B cell (primary cell): ENCODE data around the gene B3GNT9. TPM values are rescaled to one million over a fixed set of nuclear protein-coding genes. Genes with fewer than 3 reads are reported as not detected.

ENCODE experiments used
- ATAC-seq: fragments of 200-7000 bp; cut with Tn5 transposase; one replicate; pipeline ENCODE4 v1.10.0; 2021; ENCODE audit warnings: low read depth, mild to moderate bottlenecking, moderate number of reproducible peaks, moderate library complexity
- CTCF ChIA-PET: fragments of 350-600 bp; sonication (Branson Sonifier 250); formaldehyde crosslinking; loops from one replicate; lab custom pipeline; 2021; ENCODE audit warnings: antibody characterized with exemption, inconsistent platforms; lab: Charles Lee
- POLR2A ChIA-PET: fragments of 350-600 bp; sonication (Branson Sonifier 250); formaldehyde crosslinking; loops from one replicate; lab custom pipeline; 2021; ENCODE audit warnings: antibody characterized with exemption; lab: Charles Lee
- DNase-seq: peaks from one replicate; pipeline ENCODE4 v3.0.0; 2013
- H2AFZ ChIP-seq: 2 replicates; pipeline ENCODE4 v1.6.1; 2012; ENCODE audit warnings: mild to moderate bottlenecking, low read depth, low read length; ENCODE audit not compliant: insufficient read depth, poor library complexity, severe bottlenecking
- H3K27ac ChIP-seq, 2 donors: 1 replicate in 1 of 2; 2 replicates in 1 of 2; pipeline ENCODE4 v1.5.1; 2012 to 2013; ENCODE audit warnings: low read length in 2 of 2, mild to moderate bottlenecking in 2 of 2, moderate library complexity in 1 of 2
- H3K27me3 ChIP-seq, 4 experiments: fragments of 200-600 bp in 1 of 4; sonication (generic) in 1 of 4; replicated peaks in 1 of 4; 1 replicate in 2 of 4; 2 replicates in 2 of 4; pipeline versions ENCODE4 v1.6.1 to v1.7.0; 2013 to 2016; ENCODE audit warnings: low read length in 3 of 4, mild to moderate bottlenecking in 2 of 4, mixed read lengths in 1 of 4, moderate library complexity in 1 of 4; ENCODE audit not compliant: insufficient read depth in 4 of 4, control insufficient read depth in 3 of 4; ENCODE audit errors: control extremely low read depth in 1 of 4
- H3K36me3 ChIP-seq, 2 experiments: replicated peaks in 1 of 2; 1 replicate in 1 of 2; 2 replicates in 1 of 2; pipeline versions ENCODE4 v1.6.1 to v1.7.1; 2013; ENCODE audit warnings: low read length in 1 of 2; ENCODE audit not compliant: insufficient read depth in 2 of 2, control insufficient read depth in 1 of 2; ENCODE audit errors: control extremely low read depth in 1 of 2, extremely low read depth in 1 of 2
- H3K4me1 ChIP-seq, 2 donors: fragments of 200-600 bp in 1 of 2; sonication (generic) in 1 of 2; 1 replicate in 1 of 2; 2 replicates in 1 of 2; pipeline versions ENCODE4 v1.5.1 to v1.6.1; 2013 to 2017; ENCODE audit warnings: low read length in 2 of 2; ENCODE audit not compliant: control insufficient read depth in 2 of 2, insufficient read depth in 2 of 2
- H3K4me2 ChIP-seq: replicated peaks from 2 replicates; pipeline ENCODE3; 2012; ENCODE audit warnings: mild to moderate bottlenecking, low read depth, low read length; ENCODE audit not compliant: poor library complexity, severe bottlenecking
- H3K4me3 ChIP-seq, 5 experiments: fragments of 200-600 bp in 1 of 5; sonication (generic) in 1 of 5; 1 replicate in 3 of 5; 2 replicates in 2 of 5; pipeline versions ENCODE4 v1.5.1 to v1.7.0; 2011 to 2016; ENCODE audit warnings: low read length in 4 of 5, mild to moderate bottlenecking in 4 of 5, low read depth in 2 of 5, control low read depth in 1 of 5, moderate library complexity in 1 of 5; ENCODE audit not compliant: insufficient read depth in 1 of 5; ENCODE audit errors: control extremely low read depth in 1 of 5, extremely low read depth in 1 of 5
- H3K79me2 ChIP-seq: fragments of 200-600 bp; sonication (generic); one replicate; pipeline ENCODE4 v1.6.0; 2016; ENCODE audit warnings: low read length; ENCODE audit not compliant: control insufficient read depth, insufficient read depth
- H3K9ac ChIP-seq: fragments of 200-600 bp; sonication (generic); 2 replicates; pipeline ENCODE4 v1.6.1; 2017; ENCODE audit warnings: mild to moderate bottlenecking, low read length, moderate library complexity
- H3K9me3 ChIP-seq, 3 donors: one replicate each; pipeline versions ENCODE4 v1.6.1 to v1.7.1; 2013; ENCODE audit warnings: low read length in 2 of 3; ENCODE audit not compliant: control insufficient read depth in 2 of 3, insufficient read depth in 1 of 3; ENCODE audit errors: control extremely low read depth in 1 of 3
- H4K20me1 ChIP-seq: 2 replicates; pipeline ENCODE4 v1.6.0; 2012; ENCODE audit warnings: mild to moderate bottlenecking, low read length; ENCODE audit not compliant: insufficient read depth, control insufficient read depth, poor library complexity, severe bottlenecking
- H3K27ac Mint-ChIP-seq: one replicate; pipeline ENCODE4 v1.8.0; 2021; ENCODE audit warnings: mixed read lengths
- H3K27me3 Mint-ChIP-seq: one replicate; pipeline ENCODE4 v1.8.0; 2021; ENCODE audit warnings: mixed read lengths
- H3K4me1 Mint-ChIP-seq: one replicate; pipeline ENCODE4 v1.8.0; 2021; ENCODE audit warnings: mixed read lengths
- H3K4me3 Mint-ChIP-seq: one replicate; pipeline ENCODE4 v1.8.0; 2021; ENCODE audit warnings: mixed read lengths
- H3K9me3 Mint-ChIP-seq: one replicate; pipeline ENCODE4 v1.8.0; 2022; ENCODE audit warnings: mixed read lengths; ENCODE audit not compliant: insufficient read depth
- EZH2 ChIP-seq: IDR thresholded peaks from 2 replicates; pipeline ENCODE4 v1.6.1; 2012; ENCODE audit warnings: borderline replicate concordance, low read depth, mild to moderate bottlenecking, moderate library complexity, low read length; ENCODE audit not compliant: insufficient read depth, poor library complexity, severe bottlenecking
- WGBS: methylation state at CpG from one replicate; pipeline ENCODE4 v1.1.5; 2013; ENCODE audit warnings: missing lambda C conversion rate; ENCODE audit not compliant: insufficient coverage; 5-methylcytosine and 5-hydroxymethylcytosine counted together
- intact Hi-C: fragments of 100-400 bp; cut with micrococcal nuclease; formaldehyde crosslinking; loops from one replicate; pipeline ENCODE4 v1.10.0; 2022
- polyA plus RNA-seq: library from polyadenylated mRNA; depleted of rRNA; stranded (reverse); fragments of >200 nt; gene quantifications from 2 replicates; pipeline ENCODE4 v1.2.3, GENCODE V29; 2012
- total RNA-seq, 2 donors: library from RNA; stranded (reverse); fragments of 120-200 nt in 1 of 2; gene quantifications; 1 replicate in 1 of 2; 2 replicates in 1 of 2; pipeline versions ENCODE4 v1.2.3 to v1.2.4, GENCODE V29; 2013 to 2022
- TF ChIP-seq, protein P1 (sequence below): fragments of 200-600 bp; IDR thresholded peaks from one replicate; pipeline ENCODE4 v1.8.0; 2022; ENCODE audit warnings: antibody characterized with exemption, mild to moderate bottlenecking

B3GNT9 gene
- total and polyA plus RNA-seq, 2 donors (not counting 1 experiment from before 2014, with no cell fraction given): 1.6 to 2.5 TPM

DNA sequence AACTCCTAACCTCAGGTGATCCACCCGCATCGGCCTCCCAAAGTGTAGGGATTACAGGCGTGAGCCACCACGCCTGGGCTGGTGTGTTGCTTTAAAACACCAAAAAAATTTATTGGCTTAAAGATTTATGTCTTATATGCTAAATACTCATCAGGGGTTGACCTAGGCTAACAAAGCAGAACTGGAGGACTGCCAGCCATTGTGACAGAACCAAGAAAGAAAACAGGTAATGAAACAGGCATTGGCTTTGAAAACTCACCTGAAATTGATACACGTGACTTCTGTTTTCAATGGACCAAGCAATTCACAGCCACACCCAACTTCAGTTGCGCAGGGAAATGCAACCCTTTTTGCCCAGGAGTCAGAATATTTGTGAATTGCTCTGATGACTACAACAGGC is 46.0 kb downstream of the B3GNT9 start:
- POLR2A ChIA-PET: no interaction called here
- Histone ChIP-seq H3K36me3 (peaks cover 0 to 5% of the 10 kb centered on the region in 2 experiments), H3K9ac (peak overlapping the region; percentile 16), H4K20me1 (no peaks in the 10 kb centered on the region), H2AFZ (no peak overlapping the region), H3K9me3 (no peaks in the 10 kb centered on the region), H3K4me1 (peaks cover 14 to 19% of the 10 kb centered on the region in 2 donors), H3K4me2 (peak overlapping the region; percentile 49), H3K27ac (peak overlapping the region; percentile 40 to 54), H3K4me3 (no peak overlapping the region), H3K27me3 (no peaks in the 10 kb centered on the region), H3K79me2 (peaks cover 6% of the 10 kb centered on the region)
- WGBS: 18% methylated on average over 2 of the region's 6 CpGs
- Mint-ChIP-seq H3K4me3 (no peak overlapping the region), H3K4me1 (peaks cover 25% of the 10 kb centered on the region), H3K27me3 (no peaks in the 10 kb centered on the region), H3K9me3 (no peaks in the 10 kb centered on the region), H3K27ac (peak overlapping the region; percentile 72)
- intact Hi-C loops: no loop called here
- DNase-seq (peak; percentile 66), ATAC-seq (no peak)
- TF ChIP-seq EZH2: no peak
- TF ChIP-seq, protein P1, sequence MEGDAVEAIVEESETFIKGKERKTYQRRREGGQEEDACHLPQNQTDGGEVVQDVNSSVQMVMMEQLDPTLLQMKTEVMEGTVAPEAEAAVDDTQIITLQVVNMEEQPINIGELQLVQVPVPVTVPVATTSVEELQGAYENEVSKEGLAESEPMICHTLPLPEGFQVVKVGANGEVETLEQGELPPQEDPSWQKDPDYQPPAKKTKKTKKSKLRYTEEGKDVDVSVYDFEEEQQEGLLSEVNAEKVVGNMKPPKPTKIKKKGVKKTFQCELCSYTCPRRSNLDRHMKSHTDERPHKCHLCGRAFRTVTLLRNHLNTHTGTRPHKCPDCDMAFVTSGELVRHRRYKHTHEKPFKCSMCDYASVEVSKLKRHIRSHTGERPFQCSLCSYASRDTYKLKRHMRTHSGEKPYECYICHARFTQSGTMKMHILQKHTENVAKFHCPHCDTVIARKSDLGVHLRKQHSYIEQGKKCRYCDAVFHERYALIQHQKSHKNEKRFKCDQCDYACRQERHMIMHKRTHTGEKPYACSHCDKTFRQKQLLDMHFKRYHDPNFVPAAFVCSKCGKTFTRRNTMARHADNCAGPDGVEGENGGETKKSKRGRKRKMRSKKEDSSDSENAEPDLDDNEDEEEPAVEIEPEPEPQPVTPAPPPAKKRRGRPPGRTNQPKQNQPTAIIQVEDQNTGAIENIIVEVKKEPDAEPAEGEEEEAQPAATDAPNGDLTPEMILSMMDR: no peak
- CTCF ChIA-PET: interaction anchor here (1.0 to 1.2 kb wide), 2 partner anchors 25 to 51 kb away, joined by 4 read pairs; no protein-coding TSS in a partner anchor

DNA sequence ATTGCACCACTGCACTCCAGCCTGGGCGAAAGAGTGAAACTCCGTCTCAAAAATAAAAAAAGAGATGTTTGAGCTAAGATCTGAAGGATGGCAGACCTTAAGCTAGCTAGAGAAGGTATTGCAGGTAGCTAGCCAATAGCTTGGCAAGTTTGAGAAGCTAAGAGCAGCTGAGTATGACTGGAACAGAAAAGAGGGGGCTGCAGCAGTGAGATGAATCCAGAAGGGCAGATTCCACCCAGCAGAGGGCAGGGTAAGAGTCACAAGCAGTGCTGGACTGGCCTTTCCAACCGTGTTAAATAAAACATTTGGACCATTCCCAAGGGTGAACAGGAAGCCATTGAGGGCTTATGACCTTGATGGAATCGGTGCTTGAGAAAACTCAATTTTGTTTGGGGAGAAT is 46.7 kb downstream of the B3GNT9 start:
- ATAC-seq (no peak), DNase-seq (peak; percentile 26)
- no peak overlapping the region for H3K4me3 Mint-ChIP-seq
- H3K27ac Mint-ChIP-seq: peak overlapping the region; percentile 21
- no peaks in the 10 kb centered on the region for H3K27me3 Mint-ChIP-seq
- Histone ChIP-seq H2AFZ (no peak overlapping the region), H3K27me3 (no peaks in the 10 kb centered on the region), H3K27ac (no peak overlapping the region), H3K36me3 (peaks cover 0 to 13% of the 10 kb centered on the region in 2 experiments), H4K20me1 (no peaks in the 10 kb centered on the region), H3K4me2 (no peak overlapping the region), H3K4me1 (peaks cover 10 to 16% of the 10 kb centered on the region in 2 donors), H3K4me3 (no peak overlapping the region), H3K9me3 (no peaks in the 10 kb centered on the region), H3K9ac (no peak overlapping the region), H3K79me2 (no peaks in the 10 kb centered on the region)
- ChIA-PET POLR2A (no interaction called here), CTCF (interaction anchor here (1.0 to 1.2 kb wide), 3 partner anchors 26 to 86 kb away, joined by 3 to 4 read pairs (median 4); no protein-coding TSS in a partner anchor)
- peaks cover 18% of the 10 kb centered on the region for H3K4me1 Mint-ChIP-seq
- intact Hi-C loops: no loop called here
- no peaks in the 10 kb centered on the region for H3K9me3 Mint-ChIP-seq
- no peak for TF ChIP-seq EZH2
- TF ChIP-seq, protein P1: no peak
- WGBS: 60% methylated on average over 4 of the region's 4 CpGs
